Measurements from ENCODE around the gene ABTB1. TPM values are rescaled to one million over a fixed set of nuclear protein-coding genes. Genes with fewer than 3 reads are reported as not detected.

ABTB1 gene
- total and polyA plus RNA-seq, 4 donors = 9.7 to 14.1 (median 10.9) TPM

- Histone ChIP-seq H3K4me3 (ENCODE audit: low read depth in 1 of 3, low read length in 3 of 3) (no peak overlapping the region), H3K9me3 (ENCODE audit: control insufficient read depth in 4 of 4, low read length in 3 of 4) (no peaks in the 10 kb centered on the region), H3K36me3 (ENCODE audit: control insufficient read depth in 4 of 4, insufficient read depth in 3 of 4, low read depth in 1 of 4, low read length in 3 of 4) (no peaks in the 10 kb centered on the region), H3K9ac (ENCODE audit: low read depth in 1 of 2, low read length in 2 of 2) (no peak overlapping the region), H3K27me3 (ENCODE audit: control insufficient read depth in 4 of 4, insufficient read depth in 4 of 4, low read length in 3 of 4) (peaks cover 0 to 5% (median 0%) of the 10 kb centered on the region in 4 donors), H3K27ac (ENCODE audit: low read depth in 1 of 2, low read length in 2 of 2) (no peak overlapping the region), H3K4me1 (ENCODE audit: control insufficient read depth in 4 of 4, insufficient read depth in 4 of 4, low read length in 3 of 4) (peaks cover 4 to 10% (median 6%) of the 10 kb centered on the region in 4 donors)
- TF ChIP-seq GABPA (IDR thresholded peaks at IDR 0.05 in 1 of 2, conservative IDR thresholded peaks at IDR 0.05 in 1 of 2) = no peak
- TF ChIP-seq JUND (IDR thresholded peaks at IDR 0.05) = no peak
- TF ChIP-seq, protein P1, sequence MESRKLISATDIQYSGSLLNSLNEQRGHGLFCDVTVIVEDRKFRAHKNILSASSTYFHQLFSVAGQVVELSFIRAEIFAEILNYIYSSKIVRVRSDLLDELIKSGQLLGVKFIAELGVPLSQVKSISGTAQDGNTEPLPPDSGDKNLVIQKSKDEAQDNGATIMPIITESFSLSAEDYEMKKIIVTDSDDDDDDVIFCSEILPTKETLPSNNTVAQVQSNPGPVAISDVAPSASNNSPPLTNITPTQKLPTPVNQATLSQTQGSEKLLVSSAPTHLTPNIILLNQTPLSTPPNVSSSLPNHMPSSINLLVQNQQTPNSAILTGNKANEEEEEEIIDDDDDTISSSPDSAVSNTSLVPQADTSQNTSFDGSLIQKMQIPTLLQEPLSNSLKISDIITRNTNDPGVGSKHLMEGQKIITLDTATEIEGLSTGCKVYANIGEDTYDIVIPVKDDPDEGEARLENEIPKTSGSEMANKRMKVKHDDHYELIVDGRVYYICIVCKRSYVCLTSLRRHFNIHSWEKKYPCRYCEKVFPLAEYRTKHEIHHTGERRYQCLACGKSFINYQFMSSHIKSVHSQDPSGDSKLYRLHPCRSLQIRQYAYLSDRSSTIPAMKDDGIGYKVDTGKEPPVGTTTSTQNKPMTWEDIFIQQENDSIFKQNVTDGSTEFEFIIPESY (IDR thresholded peaks at IDR 0.05) = no peak
- TF ChIP-seq RAD21 (IDR thresholded peaks at IDR 0.05) = no peak
- TF ChIP-seq, protein P2, sequence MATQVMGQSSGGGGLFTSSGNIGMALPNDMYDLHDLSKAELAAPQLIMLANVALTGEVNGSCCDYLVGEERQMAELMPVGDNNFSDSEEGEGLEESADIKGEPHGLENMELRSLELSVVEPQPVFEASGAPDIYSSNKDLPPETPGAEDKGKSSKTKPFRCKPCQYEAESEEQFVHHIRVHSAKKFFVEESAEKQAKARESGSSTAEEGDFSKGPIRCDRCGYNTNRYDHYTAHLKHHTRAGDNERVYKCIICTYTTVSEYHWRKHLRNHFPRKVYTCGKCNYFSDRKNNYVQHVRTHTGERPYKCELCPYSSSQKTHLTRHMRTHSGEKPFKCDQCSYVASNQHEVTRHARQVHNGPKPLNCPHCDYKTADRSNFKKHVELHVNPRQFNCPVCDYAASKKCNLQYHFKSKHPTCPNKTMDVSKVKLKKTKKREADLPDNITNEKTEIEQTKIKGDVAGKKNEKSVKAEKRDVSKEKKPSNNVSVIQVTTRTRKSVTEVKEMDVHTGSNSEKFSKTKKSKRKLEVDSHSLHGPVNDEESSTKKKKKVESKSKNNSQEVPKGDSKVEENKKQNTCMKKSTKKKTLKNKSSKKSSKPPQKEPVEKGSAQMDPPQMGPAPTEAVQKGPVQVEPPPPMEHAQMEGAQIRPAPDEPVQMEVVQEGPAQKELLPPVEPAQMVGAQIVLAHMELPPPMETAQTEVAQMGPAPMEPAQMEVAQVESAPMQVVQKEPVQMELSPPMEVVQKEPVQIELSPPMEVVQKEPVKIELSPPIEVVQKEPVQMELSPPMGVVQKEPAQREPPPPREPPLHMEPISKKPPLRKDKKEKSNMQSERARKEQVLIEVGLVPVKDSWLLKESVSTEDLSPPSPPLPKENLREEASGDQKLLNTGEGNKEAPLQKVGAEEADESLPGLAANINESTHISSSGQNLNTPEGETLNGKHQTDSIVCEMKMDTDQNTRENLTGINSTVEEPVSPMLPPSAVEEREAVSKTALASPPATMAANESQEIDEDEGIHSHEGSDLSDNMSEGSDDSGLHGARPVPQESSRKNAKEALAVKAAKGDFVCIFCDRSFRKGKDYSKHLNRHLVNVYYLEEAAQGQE (IDR thresholded peaks at IDR 0.05) = no peak
- TF ChIP-seq SP1 (IDR thresholded peaks at IDR 0.05) = no peak
- TF ChIP-seq YY1 (IDR thresholded peaks at IDR 0.05) = no peak
- TF ChIP-seq NR2F2 (IDR thresholded peaks at IDR 0.05) = no peak
- no peak for TF ChIP-seq FOXA1 (IDR thresholded peaks at IDR 0.05)
- no peak for TF ChIP-seq HNF4G (IDR thresholded peaks at IDR 0.05)
- TF ChIP-seq RXRA (IDR thresholded peaks at IDR 0.05) = no peak
- no peak for TF ChIP-seq EGR1 (IDR thresholded peaks at IDR 0.05; ENCODE audit: low read depth in 2 of 2)
- DNase-seq (ENCODE audit: low spot score) = no peak
- WGBS = 92% methylated on average over 12 of the region's 12 CpGs
Measured at GRCh38 chr3:127630811-127631714, 41.7 kb upstream of the ABTB1 start.

- Histone ChIP-seq H3K4me3 (ENCODE audit: low read depth in 1 of 3, low read length in 3 of 3) (no peak overlapping the region), H3K4me1 (ENCODE audit: control insufficient read depth in 4 of 4, insufficient read depth in 4 of 4, low read length in 3 of 4) (peaks cover 4 to 10% (median 6%) of the 10 kb centered on the region in 4 donors), H3K27me3 (ENCODE audit: control insufficient read depth in 4 of 4, insufficient read depth in 4 of 4, low read length in 3 of 4) (peaks cover 0 to 5% (median 0%) of the 10 kb centered on the region in 4 donors), H3K27ac (ENCODE audit: low read depth in 1 of 2, low read length in 2 of 2) (no peak overlapping the region), H3K36me3 (ENCODE audit: control insufficient read depth in 4 of 4, insufficient read depth in 3 of 4, low read depth in 1 of 4, low read length in 3 of 4) (no peaks in the 10 kb centered on the region), H3K9ac (ENCODE audit: low read depth in 1 of 2, low read length in 2 of 2) (no peak overlapping the region), H3K9me3 (ENCODE audit: control insufficient read depth in 4 of 4, low read length in 3 of 4) (no peaks in the 10 kb centered on the region)
- 88% methylated on average over 8 of the region's 8 CpGs for WGBS
- TF ChIP-seq TAF1 (conservative IDR thresholded peaks at IDR 0.05) (no peak), YY1 (IDR thresholded peaks at IDR 0.05) (no peak), CTCF (IDR thresholded peaks at IDR 0.05; ENCODE audit: low read depth, low read length, missing input control) (no peak), NR2F2 (IDR thresholded peaks at IDR 0.05) (no peak), RXRA (IDR thresholded peaks at IDR 0.05) (no peak)
- TF ChIP-seq, protein P3, sequence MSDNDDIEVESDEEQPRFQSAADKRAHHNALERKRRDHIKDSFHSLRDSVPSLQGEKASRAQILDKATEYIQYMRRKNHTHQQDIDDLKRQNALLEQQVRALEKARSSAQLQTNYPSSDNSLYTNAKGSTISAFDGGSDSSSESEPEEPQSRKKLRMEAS (IDR thresholded peaks at IDR 0.05) = no peak
- no peak for DNase-seq (ENCODE audit: low spot score)
Measured at GRCh38 chr3:127632035-127632820, 40.5 kb upstream of the ABTB1 start.

Data from liver (tissue), 9 donors.